Measurements from ENCODE around the gene IBSP.

IBSP gene

DNA sequence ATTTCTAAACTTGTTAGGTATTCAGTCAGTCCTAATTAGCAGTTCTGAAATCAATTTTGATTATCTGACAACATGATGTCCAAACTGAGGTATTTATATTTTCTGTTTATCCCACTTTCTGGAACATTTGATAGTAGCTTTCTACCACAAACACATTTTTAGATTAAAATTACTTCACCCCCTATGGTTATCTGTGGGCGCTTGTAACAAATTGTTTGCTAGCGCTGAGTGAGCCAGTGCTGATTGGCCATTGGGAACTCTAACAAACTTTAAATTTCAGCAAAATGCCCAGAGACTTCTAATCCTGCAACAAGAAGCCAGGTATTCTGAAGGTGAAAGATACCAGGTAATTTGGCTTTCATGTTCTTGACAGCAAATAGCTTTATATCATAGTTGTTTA is 33.3 kb downstream of the IBSP start, which contains the start of gene MEPE:
Gene MEPE (plus strand): TSS at position 301 of the 400 bp plus-strand sequence. CDS start 1,746 bp downstream, outside the sequence.
- in situ Hi-C loops (cut with HindIII; ENCODE audit: low sequenced_read_pairs) = no loop called here
- TF ChIP-seq, protein P1, sequence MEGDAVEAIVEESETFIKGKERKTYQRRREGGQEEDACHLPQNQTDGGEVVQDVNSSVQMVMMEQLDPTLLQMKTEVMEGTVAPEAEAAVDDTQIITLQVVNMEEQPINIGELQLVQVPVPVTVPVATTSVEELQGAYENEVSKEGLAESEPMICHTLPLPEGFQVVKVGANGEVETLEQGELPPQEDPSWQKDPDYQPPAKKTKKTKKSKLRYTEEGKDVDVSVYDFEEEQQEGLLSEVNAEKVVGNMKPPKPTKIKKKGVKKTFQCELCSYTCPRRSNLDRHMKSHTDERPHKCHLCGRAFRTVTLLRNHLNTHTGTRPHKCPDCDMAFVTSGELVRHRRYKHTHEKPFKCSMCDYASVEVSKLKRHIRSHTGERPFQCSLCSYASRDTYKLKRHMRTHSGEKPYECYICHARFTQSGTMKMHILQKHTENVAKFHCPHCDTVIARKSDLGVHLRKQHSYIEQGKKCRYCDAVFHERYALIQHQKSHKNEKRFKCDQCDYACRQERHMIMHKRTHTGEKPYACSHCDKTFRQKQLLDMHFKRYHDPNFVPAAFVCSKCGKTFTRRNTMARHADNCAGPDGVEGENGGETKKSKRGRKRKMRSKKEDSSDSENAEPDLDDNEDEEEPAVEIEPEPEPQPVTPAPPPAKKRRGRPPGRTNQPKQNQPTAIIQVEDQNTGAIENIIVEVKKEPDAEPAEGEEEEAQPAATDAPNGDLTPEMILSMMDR (IDR thresholded peaks at IDR 0.05; ENCODE audit: low read depth, low read length) = no peak
- DNase-seq (ENCODE audit: low read depth, low spot score) = no peak
- no peak within 1 kb of the TSS for H3K4me3 ChIP-seq (ENCODE audit: low read depth, low read length)

DNA sequence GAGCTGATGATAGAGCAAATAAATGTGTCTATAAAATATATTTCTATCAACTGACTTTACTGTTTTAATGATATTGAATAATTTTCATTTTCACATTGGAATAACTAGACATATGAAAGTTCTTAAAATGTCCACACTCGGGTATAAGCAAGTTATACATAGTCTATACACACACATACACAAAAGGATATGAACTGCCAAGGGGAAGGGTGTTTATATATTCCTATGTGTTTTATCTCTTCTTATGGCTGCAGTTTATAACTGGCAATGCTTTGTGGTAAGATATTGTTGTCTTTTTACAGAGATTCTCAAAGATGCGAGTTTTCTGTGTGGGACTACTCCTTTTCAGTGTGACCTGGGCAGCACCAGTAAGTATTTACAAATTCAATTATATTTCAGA is 35.0 kb downstream of the IBSP start:
- in situ Hi-C loops (cut with HindIII; ENCODE audit: low sequenced_read_pairs) = no loop called here
- H3K4me3 ChIP-seq (ENCODE audit: low read depth, low read length) = no peak overlapping the region
- DNase-seq (ENCODE audit: low read depth, low spot score) = no peak
- TF ChIP-seq, protein P1 (IDR thresholded peaks at IDR 0.05; ENCODE audit: low read depth, low read length) = no peak

DNA sequence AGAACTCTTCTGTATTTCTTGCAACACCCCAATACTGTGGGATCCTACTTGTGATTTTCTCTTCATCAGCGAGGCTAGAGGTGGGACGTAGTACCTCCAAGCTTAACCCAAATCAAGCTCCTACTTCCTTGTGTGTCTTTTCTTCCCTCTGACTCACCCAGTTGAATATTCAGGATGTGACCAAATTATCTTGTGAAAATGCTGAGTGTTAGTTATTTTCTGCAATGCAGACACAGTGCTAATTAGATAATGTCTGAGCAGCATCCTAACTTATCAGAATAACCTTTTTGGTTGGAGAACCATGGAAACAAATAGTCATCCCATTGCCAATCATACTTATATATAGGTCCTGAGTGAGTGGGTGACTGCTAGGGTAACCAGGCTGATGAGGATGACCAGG is 35.8 kb downstream of the IBSP start:
- no peak for DNase-seq (ENCODE audit: low read depth, low spot score)
- H3K4me3 ChIP-seq (ENCODE audit: low read depth, low read length) = no peak overlapping the region
- in situ Hi-C loops (cut with HindIII; ENCODE audit: low sequenced_read_pairs) = no loop called here
- TF ChIP-seq, protein P1 (IDR thresholded peaks at IDR 0.05; ENCODE audit: low read depth, low read length) = no peak

DNA sequence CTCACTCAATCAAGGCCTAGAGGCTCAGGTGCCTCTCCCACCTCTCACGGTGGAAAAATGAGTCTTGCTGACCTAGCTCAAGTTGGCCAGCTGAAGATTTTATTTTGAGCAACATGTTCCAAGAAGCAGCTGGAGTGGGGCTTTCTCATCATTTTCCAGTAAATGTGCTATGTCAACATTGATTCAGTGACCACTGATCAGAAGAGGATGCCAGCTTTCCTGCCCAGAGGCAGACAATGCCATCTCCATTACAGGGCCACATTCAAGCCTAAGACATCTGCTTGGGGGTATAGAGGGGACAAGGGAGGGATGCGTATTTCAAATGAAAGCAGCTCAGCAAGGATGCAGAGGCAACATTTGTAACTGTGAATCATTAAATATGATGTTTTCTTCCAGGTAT is 36.4 kb downstream of the IBSP start:
- no peak overlapping the region for H3K4me3 ChIP-seq (ENCODE audit: low read depth, low read length)
- DNase-seq (ENCODE audit: low read depth, low spot score) = peak; percentile 46
- TF ChIP-seq, protein P1 (IDR thresholded peaks at IDR 0.05; ENCODE audit: low read depth, low read length) = no peak
- in situ Hi-C loops (cut with HindIII; ENCODE audit: low sequenced_read_pairs) = no loop called here

DNA sequence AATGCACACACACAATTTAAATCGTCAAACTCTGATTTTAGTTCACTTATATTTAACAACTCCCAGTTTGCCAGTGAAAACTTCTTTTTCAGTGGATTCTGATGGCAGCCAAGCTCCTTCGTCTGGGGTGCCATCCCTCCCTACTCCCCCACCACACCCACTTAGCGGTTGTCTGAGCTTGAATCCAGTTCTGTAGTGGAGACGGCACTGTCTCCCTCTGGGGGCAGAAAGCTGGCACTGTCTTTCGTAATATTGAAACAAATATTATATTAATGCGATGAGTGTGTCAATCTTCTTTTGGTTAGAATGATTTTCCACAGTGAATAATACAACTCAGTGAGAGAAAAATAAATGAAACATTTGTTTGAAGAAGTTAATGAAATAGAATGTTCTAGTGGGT is 38.9 kb downstream of the IBSP start:
- TF ChIP-seq, protein P1 (IDR thresholded peaks at IDR 0.05; ENCODE audit: low read depth, low read length) = peak; percentile 48
- in situ Hi-C loops (cut with HindIII; ENCODE audit: low sequenced_read_pairs) = no loop called here
- DNase-seq (ENCODE audit: low read depth, low spot score) = peak; percentile 8
- H3K4me3 ChIP-seq (ENCODE audit: low read depth, low read length) = no peak overlapping the region

DNA sequence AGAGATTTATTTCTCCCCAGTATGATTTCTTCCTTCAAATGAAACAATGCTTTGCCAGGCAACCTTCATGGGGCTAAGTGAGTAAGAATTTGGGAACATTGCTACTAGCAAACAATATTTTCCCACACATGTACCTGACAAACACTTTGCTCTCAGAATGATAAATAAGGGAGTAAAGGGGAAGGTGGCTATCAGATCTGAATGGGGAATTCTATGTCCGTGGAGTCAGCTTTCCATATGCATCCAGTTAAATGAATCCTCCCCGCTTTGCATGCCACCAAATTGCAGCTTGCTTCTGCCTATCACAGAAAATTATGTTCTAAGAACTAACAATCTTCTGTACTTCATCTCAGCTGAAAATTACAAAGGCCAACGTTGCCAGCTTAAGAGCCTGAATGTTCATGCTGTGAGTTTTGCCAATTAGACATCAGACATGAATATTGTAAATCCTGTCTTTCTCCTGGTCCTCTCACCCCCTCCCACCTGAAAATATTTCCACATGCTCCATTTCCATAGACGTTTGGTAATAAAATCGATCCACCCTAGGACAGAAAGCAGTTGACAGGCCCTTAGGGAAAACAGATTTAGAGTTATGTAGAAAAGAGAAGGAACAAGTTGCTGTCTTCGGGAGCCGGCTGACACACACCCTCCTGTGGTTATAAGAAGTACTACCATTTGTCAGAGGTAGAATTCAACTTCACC is 39.7 kb downstream of the IBSP start:
- TF ChIP-seq, protein P1 (IDR thresholded peaks at IDR 0.05; ENCODE audit: low read depth, low read length) = peak; percentile 73
- peak; percentile 63 for DNase-seq (ENCODE audit: low read depth, low spot score)
- in situ Hi-C loops (cut with HindIII; ENCODE audit: low sequenced_read_pairs) = no loop called here
- H3K4me3 ChIP-seq (ENCODE audit: low read depth, low read length) = no peak overlapping the region

All from astrocyte of the spinal cord (primary cell).